ENCODE measurements around the gene NUDT10. TPM values are rescaled to one million over a fixed set of nuclear protein-coding genes. Genes with fewer than 3 reads are reported as not detected.
"Not testable (repeated sequence)": the region's sequence is repeated elsewhere in the genome, so short reads cannot be mapped to it uniquely, and the experiment has no call there.

Gene NUDT10
- 1 to 10 TPM in 2 of 3 donors, under 1 TPM in 1; 0.92 to 1.2 (median 1.1) TPM for total RNA-seq

- H3K4me3 Mint-ChIP-seq = peak within 1 kb of the TSS; percentile 84
- no peaks in the 10 kb centered on the region for H3K27me3 Mint-ChIP-seq (ENCODE audit: low read depth)
- H3K4me1 Mint-ChIP-seq (ENCODE audit: low read depth) = peaks cover 2% of the 10 kb centered on the region
- H3K36me3 Mint-ChIP-seq (ENCODE audit: insufficient read depth) = no peaks in the 10 kb centered on the region
- no peaks in the 10 kb centered on the region for H3K9me3 Mint-ChIP-seq
- DNase-seq (peak; percentile 14), ATAC-seq (peak; percentile 71 to 76)
Observed at GRCh38 chrX:51332188-51332942, at the start of gene NUDT10. TSS of gene NUDT10 (plus strand) at chrX:51332822. CDS start at chrX:51332966, 144 bp downstream.

- ATAC-seq (no peak), DNase-seq (no peak)
- peaks cover 4% of the 10 kb centered on the region for H3K9me3 Mint-ChIP-seq
- peaks cover 12% of the 10 kb centered on the region for H3K36me3 Mint-ChIP-seq (ENCODE audit: insufficient read depth)
- H3K4me3 Mint-ChIP-seq = no peak overlapping the region
- H3K4me1 Mint-ChIP-seq (ENCODE audit: low read depth) = no peaks in the 10 kb centered on the region
- no peaks in the 10 kb centered on the region for H3K27me3 Mint-ChIP-seq (ENCODE audit: low read depth)
Observed at GRCh38 chrX:51292421-51292820, 40.2 kb upstream of the NUDT10 start.

- H3K4me3 Mint-ChIP-seq = no peak overlapping the region
- peaks cover 20% of the 10 kb centered on the region for H3K36me3 Mint-ChIP-seq (ENCODE audit: insufficient read depth)
- no peak for ATAC-seq
- H3K4me1 Mint-ChIP-seq (ENCODE audit: low read depth) = no peaks in the 10 kb centered on the region
- peaks cover 1% of the 10 kb centered on the region for H3K9me3 Mint-ChIP-seq
- no peaks in the 10 kb centered on the region for H3K27me3 Mint-ChIP-seq (ENCODE audit: low read depth)
- DNase-seq = no peak
Observed at GRCh38 chrX:51296138-51296537, 36.5 kb upstream of the NUDT10 start.

DNA sequence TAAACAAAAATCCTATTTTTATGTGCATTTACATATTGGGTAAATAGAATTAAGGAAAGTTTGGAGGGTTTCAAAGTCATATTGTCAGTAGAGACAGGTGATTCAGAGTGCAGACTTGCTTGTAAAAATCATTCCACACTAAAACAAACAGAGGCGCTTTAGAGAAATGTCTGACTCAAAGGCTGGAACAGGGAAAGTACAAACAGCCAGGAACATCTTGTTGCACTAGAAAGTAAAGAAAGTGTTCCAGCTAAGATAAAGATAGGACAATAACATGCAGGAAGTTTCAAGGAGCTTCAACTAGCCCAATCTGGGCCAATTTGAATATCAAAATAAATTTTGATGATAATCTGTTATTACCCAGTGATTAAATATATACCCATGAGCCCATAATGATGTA lies 16.4 kb upstream of the NUDT10 start:
- H3K4me1 Mint-ChIP-seq (ENCODE audit: low read depth) = no peaks in the 10 kb centered on the region
- DNase-seq = no peak
- no peak for ATAC-seq
- H3K36me3 Mint-ChIP-seq (ENCODE audit: insufficient read depth) = peaks cover 18% of the 10 kb centered on the region
- H3K27me3 Mint-ChIP-seq (ENCODE audit: low read depth) = no peaks in the 10 kb centered on the region
- no peak overlapping the region for H3K4me3 Mint-ChIP-seq
- H3K9me3 Mint-ChIP-seq = peaks cover 4% of the 10 kb centered on the region

DNA sequence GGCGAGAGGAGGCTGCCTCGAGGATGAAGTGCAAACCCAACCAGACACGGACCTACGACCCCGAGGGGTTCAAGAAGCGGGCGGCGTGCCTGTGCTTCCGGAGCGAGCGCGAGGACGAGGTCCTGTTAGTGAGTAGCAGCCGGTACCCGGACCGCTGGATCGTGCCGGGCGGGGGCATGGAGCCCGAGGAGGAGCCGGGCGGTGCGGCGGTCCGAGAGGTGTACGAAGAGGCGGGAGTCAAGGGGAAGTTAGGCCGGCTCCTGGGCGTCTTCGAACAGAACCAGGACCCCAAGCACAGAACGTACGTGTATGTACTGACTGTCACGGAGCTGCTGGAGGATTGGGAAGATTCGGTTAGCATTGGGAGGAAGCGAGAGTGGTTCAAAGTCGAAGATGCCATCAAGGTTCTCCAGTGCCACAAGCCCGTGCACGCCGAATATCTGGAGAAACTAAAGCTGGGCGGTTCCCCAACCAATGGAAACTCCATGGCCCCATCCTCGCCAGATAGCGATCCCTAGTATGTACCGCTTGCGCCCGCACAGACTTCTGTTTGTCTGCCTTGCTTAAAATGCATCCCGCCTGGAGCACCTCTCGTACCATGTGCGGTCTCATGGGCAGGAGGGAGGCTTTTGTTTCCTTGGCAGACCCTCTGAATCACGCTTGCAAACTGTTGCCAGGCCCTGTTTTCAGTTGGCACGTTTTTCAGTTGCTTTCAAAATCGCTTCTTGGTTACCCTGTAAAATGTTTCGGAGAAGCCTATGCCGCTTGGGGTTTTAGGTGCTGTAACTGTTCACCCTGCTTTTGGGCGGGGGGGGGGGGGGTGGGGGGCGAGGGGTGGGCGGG lies 542 bp downstream of the NUDT10 start:
- not testable (repeated sequence) for H3K36me3 Mint-ChIP-seq (ENCODE audit: insufficient read depth); H3K4me1 Mint-ChIP-seq (ENCODE audit: low read depth); DNase-seq; H3K9me3 Mint-ChIP-seq; H3K27me3 Mint-ChIP-seq (ENCODE audit: low read depth)
- peak; percentile 15 to 17 for ATAC-seq
- peak overlapping the region; percentile 84 for H3K4me3 Mint-ChIP-seq

GRCh38 chrX:51334276-51334675 lies 1.7 kb downstream of the NUDT10 start:
- H3K4me3 Mint-ChIP-seq = peak overlapping the region; percentile 11
- H3K36me3 Mint-ChIP-seq (ENCODE audit: insufficient read depth) = no peaks in the 10 kb centered on the region
- ATAC-seq (no peak), DNase-seq (no peak)
- no peaks in the 10 kb centered on the region for H3K27me3 Mint-ChIP-seq (ENCODE audit: low read depth)
- H3K4me1 Mint-ChIP-seq (ENCODE audit: low read depth) = peaks cover 2% of the 10 kb centered on the region
- no peaks in the 10 kb centered on the region for H3K9me3 Mint-ChIP-seq

GRCh38 chrX:51336584-51336983 lies 4.0 kb downstream of the NUDT10 start:
- ATAC-seq (peak in 1 of 2 donors; percentile 47), DNase-seq (peak; percentile 7)
- no peaks in the 10 kb centered on the region for H3K36me3 Mint-ChIP-seq (ENCODE audit: insufficient read depth)
- no peak overlapping the region for H3K4me3 Mint-ChIP-seq
- H3K27me3 Mint-ChIP-seq (ENCODE audit: low read depth) = no peaks in the 10 kb centered on the region
- H3K9me3 Mint-ChIP-seq = no peaks in the 10 kb centered on the region
- H3K4me1 Mint-ChIP-seq (ENCODE audit: low read depth) = peaks cover 2% of the 10 kb centered on the region

DNA sequence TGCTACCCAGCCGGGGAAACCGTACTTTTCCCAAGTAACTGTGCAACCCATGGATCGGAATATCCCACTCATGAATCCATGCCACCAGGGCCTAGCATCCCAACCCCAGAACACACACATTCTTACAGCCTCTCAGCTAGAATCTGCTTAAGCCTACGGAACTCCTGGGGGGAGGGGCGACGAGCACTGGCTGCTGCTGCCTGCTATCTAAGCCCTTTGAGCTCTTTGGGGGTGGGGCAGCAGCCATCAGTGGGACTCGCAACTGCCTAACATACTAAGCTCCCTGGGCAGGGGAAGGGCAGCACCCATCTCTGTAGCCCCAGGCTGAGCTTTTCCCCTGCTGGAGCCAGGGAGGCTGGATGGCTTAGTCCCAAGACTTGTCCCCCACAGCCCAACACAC lies 28.6 kb downstream of the NUDT10 start:
- Mint-ChIP-seq H3K27me3 (ENCODE audit: low read depth) (no peaks in the 10 kb centered on the region), H3K36me3 (ENCODE audit: insufficient read depth) (peaks cover 11% of the 10 kb centered on the region), H3K9me3 (peaks cover 14% of the 10 kb centered on the region), H3K4me1 (ENCODE audit: low read depth) (no peaks in the 10 kb centered on the region), H3K4me3 (no peak overlapping the region)
- no peak for ATAC-seq
- no peak for DNase-seq

GRCh38 chrX:51376672-51377071 lies 44.0 kb downstream of the NUDT10 start:
- ATAC-seq = no peak
- Mint-ChIP-seq H3K9me3 (no peaks in the 10 kb centered on the region), H3K36me3 (ENCODE audit: insufficient read depth) (peaks cover 1% of the 10 kb centered on the region), H3K4me3 (no peak overlapping the region), H3K4me1 (ENCODE audit: low read depth) (peaks cover 2% of the 10 kb centered on the region), H3K27me3 (ENCODE audit: low read depth) (no peaks in the 10 kb centered on the region)
- no peak for DNase-seq

Other genes starting within 250 kb of the NUDT10 start
- gene NUDT11, start 163.8 kb downstream of the NUDT10 start, total RNA-seq = 1 to 10 TPM; 2.8 to 3.9 (median 2.9) TPM